Stimulated activated CD4-positive, alpha-beta T cell treated with anti-CD3 and anti-CD28 coated beads, Interleukin-4, amount 100 ng/mL, for 48 hours (primary cell): ENCODE data around the gene PLIN4.
"Not testable (repeated sequence)": the region's sequence is repeated elsewhere in the genome, so short reads cannot be mapped to it uniquely, and the experiment has no call there.

ENCODE experiments used
- DNase-seq, 2 donors: peaks; one replicate each; pipeline ENCODE4 v3.0.0-alpha.2; 2020; ENCODE audit warnings: low read depth in 2 of 2

Gene PLIN4

GRCh38 chr19:4527377-4527776 is 9.1 kb upstream of the PLIN4 start:
- DNase-seq: not testable (repeated sequence)

DNA sequence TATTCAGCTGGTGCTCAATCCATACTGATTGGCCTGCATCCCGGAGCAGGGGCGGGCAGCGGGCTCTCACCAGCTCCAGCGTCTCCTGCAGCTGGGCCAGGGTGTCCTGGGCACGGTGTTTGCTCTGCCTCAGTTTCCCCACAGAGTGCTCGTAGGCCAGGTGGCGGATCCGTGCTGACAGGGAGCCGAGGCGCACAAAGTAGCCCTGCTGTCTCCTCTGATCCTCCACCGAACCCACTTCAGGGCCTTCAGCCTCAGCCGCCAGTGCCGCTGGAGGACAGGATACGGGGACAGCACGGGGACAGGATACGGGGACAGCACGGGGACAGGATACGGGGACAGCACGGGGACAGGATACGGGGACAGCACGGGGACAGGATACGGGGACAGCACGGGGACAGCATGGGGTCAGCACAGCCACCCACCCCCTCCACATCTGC is 7.3 kb upstream of the PLIN4 start:
- no peak for DNase-seq

DNA sequence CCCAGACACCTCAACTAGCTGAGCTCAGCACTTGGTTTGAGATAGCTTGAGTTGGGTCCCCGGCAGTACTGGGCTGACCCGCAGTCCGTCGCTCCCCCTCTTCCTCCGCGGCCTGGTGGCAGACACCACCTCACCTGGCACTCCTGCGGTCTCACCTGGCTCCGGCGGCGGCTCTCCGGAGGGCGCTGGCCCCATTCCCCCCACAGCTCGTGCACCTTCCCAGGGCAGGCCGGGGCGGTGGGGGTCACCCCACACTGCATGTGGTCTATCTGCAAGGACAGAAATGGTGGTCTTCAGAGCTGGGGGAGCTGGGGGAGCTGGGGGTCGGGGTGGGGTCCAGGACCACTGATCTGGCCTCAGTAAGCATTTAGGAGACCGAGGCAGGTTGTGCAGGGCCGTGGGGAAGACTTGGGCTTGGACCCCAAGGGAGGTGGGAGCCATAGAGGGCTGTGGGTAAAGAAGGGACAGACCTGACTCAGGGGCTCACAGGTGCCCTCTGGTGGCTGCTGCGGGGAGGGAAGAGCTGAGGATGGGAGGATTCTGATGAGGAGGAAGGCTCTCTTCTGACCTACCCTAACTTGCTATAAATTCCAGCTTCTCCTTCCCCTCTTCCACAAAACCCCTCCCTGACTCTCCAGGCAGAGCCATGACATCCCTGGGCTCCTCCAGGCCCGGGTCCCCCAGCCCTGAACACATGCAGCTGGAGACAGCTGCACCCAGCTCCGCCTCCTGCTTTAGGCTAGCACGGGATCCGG is 6.7 kb upstream of the PLIN4 start:
- peak; percentile 58 to 74 for DNase-seq

- DNase-seq: peak in 1 of 2 donors; percentile 16
Observed at GRCh38 chr19:4523306-4524110, 5.2 kb upstream of the PLIN4 start.

- no peak for DNase-seq
Observed at GRCh38 chr19:4522291-4523002, 4.2 kb upstream of the PLIN4 start.

DNA sequence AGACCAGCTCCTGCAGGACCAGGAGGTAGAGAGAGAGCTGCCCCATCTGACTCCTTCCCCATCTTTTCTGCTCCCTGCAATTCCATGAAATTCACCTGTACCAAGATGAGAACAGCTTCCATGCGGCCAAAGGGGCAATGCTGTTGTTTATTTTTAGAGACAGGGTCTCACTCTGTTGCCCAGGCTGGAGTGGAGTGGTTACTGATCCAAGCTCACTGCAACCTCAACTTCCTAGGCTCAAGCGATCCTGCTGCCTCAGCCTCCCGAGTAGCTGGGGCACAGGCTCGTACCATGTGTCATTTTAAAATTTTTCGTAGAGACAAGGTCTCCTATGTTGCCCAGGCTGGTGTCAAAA is 3.6 kb upstream of the PLIN4 start:
- DNase-seq: no peak

GRCh38 chr19:4521170-4521887 is 3.0 kb upstream of the PLIN4 start:
- no peak for DNase-seq

- DNase-seq: no peak
Observed at GRCh38 chr19:4519521-4520277, 1.4 kb upstream of the PLIN4 start.

- DNase-seq: no peak
Observed at GRCh38 chr19:4519172-4519496, 848 bp upstream of the PLIN4 start.

DNA sequence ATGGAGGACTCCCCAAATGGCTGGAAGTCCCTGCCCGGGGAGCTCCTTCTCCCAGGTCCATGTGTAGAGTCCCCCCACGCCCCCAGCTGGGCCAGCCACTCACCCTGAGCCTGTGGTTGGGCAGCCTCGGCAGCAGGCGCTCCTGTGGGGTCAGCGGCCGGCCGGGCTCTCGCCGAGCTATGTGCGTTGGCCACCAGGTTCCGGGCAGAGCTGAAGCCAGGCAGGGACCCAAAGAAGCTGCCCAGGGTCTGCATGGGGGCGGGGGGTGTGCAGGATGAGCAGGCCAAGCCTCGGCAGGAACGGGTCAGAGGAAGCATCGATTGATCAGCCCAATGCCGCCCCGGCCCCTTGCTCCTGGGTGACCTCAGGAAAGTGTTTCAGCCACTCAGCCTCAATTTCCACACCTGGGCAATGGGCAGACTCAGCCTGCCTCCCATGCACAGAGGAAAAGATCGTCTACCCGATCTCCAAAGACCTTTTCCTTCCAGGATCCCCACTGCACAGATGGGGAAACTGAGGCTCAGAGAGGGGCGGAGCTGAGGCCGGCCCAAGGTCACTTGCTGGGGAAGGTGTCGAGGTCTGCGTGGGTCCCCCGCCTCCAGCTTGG is 732 bp downstream of the PLIN4 start:
- no peak for DNase-seq

DNA sequence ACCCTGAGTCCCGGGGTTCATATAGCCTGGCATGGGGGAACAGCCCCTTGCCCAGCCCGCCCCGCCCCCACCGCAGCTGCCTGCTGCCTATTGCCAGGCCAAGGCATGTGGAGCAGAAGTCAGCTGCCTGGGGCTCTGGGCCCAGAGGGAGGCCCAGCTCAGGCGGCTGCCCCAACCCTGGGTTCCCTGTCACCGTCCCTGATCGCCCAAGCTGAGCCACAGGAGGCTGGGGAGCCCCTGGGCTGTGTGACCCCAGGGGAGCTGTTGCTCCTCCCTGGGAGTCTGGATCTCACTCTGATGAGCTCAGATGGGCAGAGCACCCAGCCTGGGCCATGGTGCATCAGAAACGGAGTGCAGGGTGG is 1.4 kb downstream of the PLIN4 start:
- DNase-seq: no peak

- no peak for DNase-seq
Observed at GRCh38 chr19:4516199-4516938, 1.9 kb downstream of the PLIN4 start.

DNA sequence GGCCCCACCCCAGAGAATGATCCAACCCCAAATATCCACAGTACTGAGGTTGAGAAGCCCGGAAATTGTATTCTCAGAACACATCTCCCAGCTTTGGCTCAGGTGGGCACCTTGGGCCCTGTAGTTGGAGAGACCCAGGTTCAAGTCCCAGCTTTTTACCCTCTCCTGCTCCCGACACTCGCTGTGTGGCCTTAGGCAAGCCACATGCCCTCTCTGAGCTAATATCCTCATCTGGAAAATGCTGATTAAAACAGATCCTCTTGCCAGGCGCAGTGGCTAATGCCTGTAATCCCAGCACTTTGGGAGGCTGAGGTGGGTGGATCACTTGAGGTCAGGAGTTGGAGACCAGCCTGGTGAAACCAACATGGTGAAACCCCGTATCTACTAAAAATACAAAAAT is 2.6 kb downstream of the PLIN4 start:
- no peak for DNase-seq

GRCh38 chr19:4513248-4513647 is 5.0 kb downstream of the PLIN4 start:
- DNase-seq: no peak

- no peak for DNase-seq
Observed at GRCh38 chr19:4512070-4512469, 6.2 kb downstream of the PLIN4 start.

DNA sequence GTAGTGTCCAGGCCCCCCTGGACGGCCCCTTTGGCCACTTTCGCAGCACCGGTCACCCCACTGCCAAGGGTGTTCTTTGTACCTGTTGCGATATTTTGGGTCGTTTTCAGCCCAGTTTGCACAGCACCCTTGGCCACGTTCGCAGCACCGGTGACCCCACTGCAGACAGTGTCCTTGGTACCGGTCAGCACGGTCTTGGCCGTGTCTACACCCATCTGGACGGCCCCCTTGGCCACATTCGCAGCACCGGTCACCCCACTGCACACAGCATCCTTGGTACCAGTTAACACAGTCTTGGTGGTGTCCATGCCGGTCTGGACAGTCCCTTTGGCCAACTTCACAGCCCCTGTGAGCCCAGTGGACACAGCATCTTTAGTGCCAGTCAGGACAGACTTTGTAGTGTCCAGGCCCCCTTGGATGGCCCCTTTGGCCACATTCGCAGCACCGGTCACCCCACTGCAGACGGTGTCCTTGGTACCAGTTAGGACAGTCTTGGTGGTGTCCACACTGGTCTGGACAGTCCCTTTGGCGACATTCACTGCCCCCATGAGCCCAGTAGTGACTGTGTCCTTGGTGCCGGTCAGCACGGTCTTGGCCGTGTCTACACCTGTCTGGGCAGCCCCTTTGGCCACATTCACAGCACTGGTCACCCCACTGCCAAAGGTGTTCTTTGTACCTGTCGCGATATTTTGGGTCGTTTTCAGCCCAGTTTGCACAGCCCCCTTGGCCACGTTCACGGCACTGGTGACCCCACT is 6.8 kb downstream of the PLIN4 start:
- DNase-seq: no peak

- no peak for DNase-seq
Observed at GRCh38 chr19:4510435-4511255, 7.6 kb downstream of the PLIN4 start.

DNA sequence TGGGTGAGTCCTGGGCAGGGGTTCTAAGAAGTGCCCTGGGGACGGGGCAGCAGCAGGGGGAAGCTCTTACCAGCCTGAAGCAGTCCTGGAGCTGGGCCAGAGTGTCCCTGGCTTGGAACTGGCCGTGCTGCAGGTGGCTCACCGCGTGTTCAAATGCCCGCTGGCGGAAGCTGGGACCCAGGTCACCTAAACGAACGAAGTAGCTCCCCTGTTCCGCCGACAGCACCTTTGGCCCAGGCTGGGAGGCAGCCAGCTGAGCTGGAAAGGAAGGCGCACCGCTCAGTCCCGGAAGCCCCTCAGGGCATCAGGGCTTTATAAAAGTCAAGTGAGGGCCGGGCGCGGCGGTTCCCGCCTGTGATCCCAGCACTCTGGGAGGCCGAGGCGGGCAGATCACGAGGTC is 9.6 kb downstream of the PLIN4 start:
- no peak for DNase-seq

DNA sequence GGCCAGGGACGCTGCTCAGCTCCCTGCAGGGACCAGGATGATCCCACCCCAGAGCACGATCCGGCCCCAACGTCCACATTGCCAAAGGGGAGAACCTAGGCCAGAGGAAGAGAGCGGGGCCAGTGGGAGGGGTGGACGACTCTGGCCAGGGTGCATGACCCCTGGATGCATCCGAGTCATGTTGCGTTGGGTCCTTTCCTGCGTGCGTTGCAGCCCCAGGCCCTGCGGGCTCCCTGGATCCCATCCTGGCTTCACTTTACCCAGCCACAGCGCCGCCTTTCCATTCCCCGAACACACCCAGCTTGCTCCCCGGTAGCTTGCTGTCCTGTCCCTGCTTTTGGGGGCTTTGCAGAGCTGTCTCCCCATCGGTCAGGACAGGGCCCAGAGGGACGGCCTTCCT is 10.5 kb downstream of the PLIN4 start:
- no peak for DNase-seq
